ENCODE data around the gene MBD2.

DNA sequence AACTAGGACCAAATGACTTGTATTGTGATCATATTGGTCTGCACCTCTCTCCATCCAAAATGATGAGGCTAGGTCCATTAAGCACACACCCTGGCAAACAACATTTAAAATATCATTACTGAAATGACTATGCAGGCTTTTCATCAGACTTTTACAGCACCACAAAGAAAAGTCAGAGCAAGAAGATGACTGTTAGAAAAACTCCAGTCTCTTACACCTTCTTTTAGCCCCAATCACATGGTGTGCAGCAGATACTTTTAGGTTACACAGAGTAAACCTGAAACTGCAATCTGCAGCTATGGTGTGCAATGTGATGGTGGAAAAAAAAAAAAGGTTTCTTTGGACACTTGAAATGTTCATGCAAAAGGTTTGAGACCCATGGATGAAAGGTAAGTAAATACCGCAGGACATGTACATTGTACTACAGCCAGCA, 39.5 kb upstream of the MBD2 start:
- TF ChIP-seq POLR2AphosphoS5 (IDR thresholded peaks at IDR 0.05; ENCODE audit: low read depth, low read length) (peak; percentile 48; the same call in 1 of the 2 replicates), POLR2A (IDR thresholded peaks at IDR 0.05; ENCODE audit: low read depth, low read length) (peak; percentile 32), TAF1 (IDR thresholded peaks at IDR 0.05; ENCODE audit: borderline replicate concordance, low read depth, low read length) (no peak)

Measured in GM12892 (cell line).